ENCODE measurements around the gene AMIGO1.

Gene AMIGO1

DNA sequence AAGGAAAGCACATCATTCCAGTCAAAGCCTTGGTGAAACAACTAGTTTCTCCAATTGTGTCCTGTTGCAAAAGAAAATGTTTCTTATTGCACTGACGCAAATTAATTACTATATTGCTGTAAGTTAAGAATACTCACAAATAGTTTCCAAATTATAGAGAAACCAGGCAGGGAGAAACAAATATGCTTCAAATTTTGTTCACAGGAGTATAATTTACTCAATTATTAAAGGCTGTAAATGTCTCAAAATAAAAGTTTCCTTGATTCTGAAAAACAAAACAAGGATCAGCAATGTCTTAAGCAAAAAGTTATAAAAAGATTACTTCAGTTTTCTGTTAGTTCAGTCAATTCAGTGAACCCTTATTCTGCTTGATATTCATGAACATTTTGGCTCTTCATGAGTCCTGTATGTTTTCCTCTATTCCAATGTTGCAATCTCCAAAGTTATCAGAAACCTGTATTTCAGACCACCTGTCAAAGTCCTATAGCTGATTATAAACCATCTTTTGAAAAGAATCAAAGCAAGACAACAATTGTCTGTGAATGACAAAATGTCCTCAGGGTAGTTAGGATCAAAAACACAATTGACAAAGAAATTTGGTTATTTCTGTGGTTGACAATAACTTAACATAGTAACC, 54.9 kb downstream of the AMIGO1 start:
- DNase-seq (ENCODE audit: low read depth) = peak; percentile 20
